Astrocyte (in vitro differentiated cells and primary cell): ENCODE data around the gene HEXD. TPM values are rescaled to one million over a fixed set of nuclear protein-coding genes. Genes with fewer than 3 reads are reported as not detected.

Experiments used
- DNase-seq: peaks from one replicate; pipeline ENCODE4 v3.0.0-alpha.2; 2010; ENCODE audit warnings: low read depth
- FAIRE-seq: peaks from 2 replicates; lab custom pipeline; 2011; peaks lifted over from hg19 to GRCh38; lab: Jason Lieb, UNC
- H2AFZ ChIP-seq: 2 replicates; pipeline ENCODE4 v1.6.0; 2012; ENCODE audit warnings: low read depth, low read length, inconsistent platforms
- H3K27ac ChIP-seq: 2 replicates; pipeline ENCODE4 v1.5.1; 2011; ENCODE audit warnings: low read depth, low read length, inconsistent platforms
- H3K27me3 ChIP-seq: 2 replicates; pipeline ENCODE4 v1.6.0; 2011; ENCODE audit warnings: low read length, inconsistent platforms; ENCODE audit not compliant: insufficient read depth
- H3K36me3 ChIP-seq: 2 replicates; pipeline ENCODE4 v1.5.1; 2011; ENCODE audit warnings: low read length, inconsistent platforms; ENCODE audit not compliant: insufficient read depth
- H3K4me1 ChIP-seq: 2 replicates; pipeline ENCODE4 v1.5.1; 2011; ENCODE audit warnings: low read length, inconsistent platforms; ENCODE audit not compliant: insufficient read depth
- H3K4me2 ChIP-seq: 2 replicates; pipeline ENCODE4 v1.6.0; 2012; ENCODE audit warnings: low read length, inconsistent platforms
- H3K4me3 ChIP-seq: 2 replicates; pipeline ENCODE4 v1.5.1; 2011; ENCODE audit warnings: low read depth, mild to moderate bottlenecking, low read length, inconsistent platforms; ENCODE audit not compliant: insufficient read depth
- H3K79me2 ChIP-seq: 2 replicates; pipeline ENCODE4 v1.6.0; 2012; ENCODE audit warnings: mild to moderate bottlenecking, low read length, inconsistent platforms; ENCODE audit not compliant: insufficient read depth
- H3K9ac ChIP-seq: 2 replicates; pipeline ENCODE4 v1.6.0; 2012; ENCODE audit warnings: mild to moderate bottlenecking, low read length, inconsistent platforms
- H3K9me3 ChIP-seq: 2 replicates; pipeline ENCODE4 v1.5.1; 2012; ENCODE audit warnings: low read depth, mild to moderate bottlenecking, low read length, inconsistent platforms; ENCODE audit not compliant: insufficient read depth
- H4K20me1 ChIP-seq: 2 replicates; pipeline ENCODE4 v1.6.0; 2012; ENCODE audit warnings: low read length, inconsistent platforms; ENCODE audit not compliant: insufficient read depth
- H3K27ac Mint-ChIP-seq: one replicate; pipeline ENCODE4 v1.8.0; 2021; ENCODE audit warnings: mild to moderate bottlenecking, mixed read lengths; ENCODE audit not compliant: unreplicated experiment
- H3K27me3 Mint-ChIP-seq: one replicate; pipeline ENCODE4 v1.8.0; 2021; ENCODE audit warnings: low read depth, mixed read lengths; ENCODE audit not compliant: unreplicated experiment
- H3K36me3 Mint-ChIP-seq: one replicate; pipeline ENCODE4 v1.8.0; 2021; ENCODE audit warnings: low read depth, mixed read lengths; ENCODE audit not compliant: unreplicated experiment
- H3K4me1 Mint-ChIP-seq: one replicate; pipeline ENCODE4 v1.8.0; 2021; ENCODE audit warnings: low read depth, mixed read lengths; ENCODE audit not compliant: unreplicated experiment
- H3K4me3 Mint-ChIP-seq: one replicate; pipeline ENCODE4 v1.8.0; 2021; ENCODE audit warnings: mild to moderate bottlenecking, moderate library complexity, mixed read lengths; ENCODE audit not compliant: unreplicated experiment
- H3K9me3 Mint-ChIP-seq: one replicate; pipeline ENCODE4 v1.8.0; 2021; ENCODE audit warnings: mild to moderate bottlenecking, mixed read lengths; ENCODE audit not compliant: unreplicated experiment
- EZH2 ChIP-seq: IDR thresholded peaks from 2 replicates; pipeline ENCODE4 v1.6.1; 2012; ENCODE audit warnings: mild to moderate bottlenecking, low read length, inconsistent platforms; ENCODE audit not compliant: insufficient read depth
- total RNA-seq: library from RNA; stranded (reverse); gene quantifications from 2 replicates; pipeline ENCODE4 v1.2.1, GENCODE V29; 2021
- TF ChIP-seq, protein P1 (sequence below): IDR thresholded peaks from 2 replicates; pipeline ENCODE4 v1.5.1; 2011; ENCODE audit warnings: low read depth, mild to moderate bottlenecking, inconsistent platforms, low read length, moderate library complexity; ENCODE audit not compliant: insufficient read depth

Gene HEXD
- total RNA-seq, 1 donor from 2014 or later: 11.1 TPM

DNA sequence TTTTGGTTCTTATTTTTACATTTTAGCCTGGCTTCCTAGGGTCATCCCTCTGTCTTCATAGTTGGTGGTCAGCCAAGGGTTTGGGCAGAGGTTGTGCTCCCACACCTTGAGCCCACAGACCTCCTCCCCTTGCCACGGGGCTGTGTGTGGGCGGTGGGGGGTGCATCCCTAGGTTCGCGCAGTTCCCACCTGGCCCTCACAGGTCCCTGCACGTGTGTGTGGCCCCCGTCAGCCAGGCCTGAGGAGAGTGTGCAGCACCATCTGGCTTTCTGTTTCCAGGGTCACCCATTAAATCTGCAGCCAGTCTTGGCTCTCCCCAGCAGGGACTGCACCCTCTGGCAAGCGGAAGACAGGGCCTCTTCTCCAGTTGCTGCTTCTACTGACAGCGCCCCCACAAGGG is 13.9 kb downstream of the HEXD start:
- Mint-ChIP-seq H3K4me1 (peaks cover 3% of the 10 kb centered on the region), H3K4me3 (no peak overlapping the region), H3K27me3 (peaks cover 13% of the 10 kb centered on the region), H3K27ac (no peak overlapping the region), H3K9me3 (peaks cover 3% of the 10 kb centered on the region), H3K36me3 (peaks cover 7% of the 10 kb centered on the region)
- TF ChIP-seq, protein P1, sequence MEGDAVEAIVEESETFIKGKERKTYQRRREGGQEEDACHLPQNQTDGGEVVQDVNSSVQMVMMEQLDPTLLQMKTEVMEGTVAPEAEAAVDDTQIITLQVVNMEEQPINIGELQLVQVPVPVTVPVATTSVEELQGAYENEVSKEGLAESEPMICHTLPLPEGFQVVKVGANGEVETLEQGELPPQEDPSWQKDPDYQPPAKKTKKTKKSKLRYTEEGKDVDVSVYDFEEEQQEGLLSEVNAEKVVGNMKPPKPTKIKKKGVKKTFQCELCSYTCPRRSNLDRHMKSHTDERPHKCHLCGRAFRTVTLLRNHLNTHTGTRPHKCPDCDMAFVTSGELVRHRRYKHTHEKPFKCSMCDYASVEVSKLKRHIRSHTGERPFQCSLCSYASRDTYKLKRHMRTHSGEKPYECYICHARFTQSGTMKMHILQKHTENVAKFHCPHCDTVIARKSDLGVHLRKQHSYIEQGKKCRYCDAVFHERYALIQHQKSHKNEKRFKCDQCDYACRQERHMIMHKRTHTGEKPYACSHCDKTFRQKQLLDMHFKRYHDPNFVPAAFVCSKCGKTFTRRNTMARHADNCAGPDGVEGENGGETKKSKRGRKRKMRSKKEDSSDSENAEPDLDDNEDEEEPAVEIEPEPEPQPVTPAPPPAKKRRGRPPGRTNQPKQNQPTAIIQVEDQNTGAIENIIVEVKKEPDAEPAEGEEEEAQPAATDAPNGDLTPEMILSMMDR: no peak
- TF ChIP-seq EZH2: no peak
- FAIRE-seq (no peak), DNase-seq (no peak)
- peaks cover 4% of the 10 kb centered on the region for H3K4me1 ChIP-seq
- H4K20me1 ChIP-seq: no peaks in the 10 kb centered on the region
- H3K27ac ChIP-seq: no peak overlapping the region
- no peak overlapping the region for H3K9ac ChIP-seq
- no peak overlapping the region for H2AFZ ChIP-seq
- H3K27me3 ChIP-seq: no peaks in the 10 kb centered on the region
- no peaks in the 10 kb centered on the region for H3K9me3 ChIP-seq
- no peak overlapping the region for H3K4me2 ChIP-seq
- no peak overlapping the region for H3K4me3 ChIP-seq
- H3K79me2 ChIP-seq: no peaks in the 10 kb centered on the region
- no peaks in the 10 kb centered on the region for H3K36me3 ChIP-seq

DNA sequence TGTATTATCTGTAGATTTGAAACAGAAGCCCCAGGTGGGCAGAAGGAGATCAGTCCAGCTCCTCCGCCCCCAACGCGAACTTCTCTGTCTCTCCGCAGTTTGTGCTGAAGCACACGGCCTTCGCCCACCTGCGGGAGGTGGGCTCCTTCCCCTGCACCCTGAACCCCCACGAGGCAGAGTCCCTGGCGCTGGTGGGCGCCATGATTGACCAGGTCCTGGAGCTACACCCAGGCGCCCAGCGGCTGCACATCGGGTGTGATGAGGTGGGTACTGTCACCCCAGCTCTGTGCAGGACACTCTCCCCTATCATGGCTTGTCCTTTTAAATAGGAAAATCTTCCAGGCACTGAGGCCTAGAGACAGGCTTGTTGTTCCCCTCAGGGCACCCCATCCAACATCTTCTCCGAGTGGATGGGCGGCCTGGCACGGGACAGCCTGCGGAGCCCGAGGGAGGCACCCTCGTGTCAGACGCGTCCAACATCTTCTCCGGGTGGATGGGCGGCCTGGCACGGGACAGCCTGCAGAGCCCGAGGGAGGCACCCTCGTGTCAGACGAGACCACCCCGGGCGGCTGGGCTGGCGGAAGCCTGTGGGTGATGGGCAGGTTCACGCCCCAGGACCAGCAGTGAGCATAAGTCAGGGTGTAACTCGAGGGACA is 15.5 kb downstream of the HEXD start:
- no peaks in the 10 kb centered on the region for H4K20me1 ChIP-seq
- H3K27ac ChIP-seq: no peak overlapping the region
- Mint-ChIP-seq H3K27me3 (peaks cover 9% of the 10 kb centered on the region), H3K27ac (no peak overlapping the region), H3K4me3 (no peak overlapping the region), H3K36me3 (peaks cover 7% of the 10 kb centered on the region), H3K4me1 (peaks cover 3% of the 10 kb centered on the region), H3K9me3 (no peaks in the 10 kb centered on the region)
- H3K79me2 ChIP-seq: no peaks in the 10 kb centered on the region
- H3K4me1 ChIP-seq: peaks cover 4% of the 10 kb centered on the region
- H3K9me3 ChIP-seq: no peaks in the 10 kb centered on the region
- FAIRE-seq (no peak), DNase-seq (no peak)
- no peak overlapping the region for H3K4me3 ChIP-seq
- H3K27me3 ChIP-seq: no peaks in the 10 kb centered on the region
- no peak overlapping the region for H3K4me2 ChIP-seq
- H2AFZ ChIP-seq: no peak overlapping the region
- no peak overlapping the region for H3K9ac ChIP-seq
- TF ChIP-seq, protein P1: no peak
- TF ChIP-seq EZH2: no peak
- no peaks in the 10 kb centered on the region for H3K36me3 ChIP-seq

DNA sequence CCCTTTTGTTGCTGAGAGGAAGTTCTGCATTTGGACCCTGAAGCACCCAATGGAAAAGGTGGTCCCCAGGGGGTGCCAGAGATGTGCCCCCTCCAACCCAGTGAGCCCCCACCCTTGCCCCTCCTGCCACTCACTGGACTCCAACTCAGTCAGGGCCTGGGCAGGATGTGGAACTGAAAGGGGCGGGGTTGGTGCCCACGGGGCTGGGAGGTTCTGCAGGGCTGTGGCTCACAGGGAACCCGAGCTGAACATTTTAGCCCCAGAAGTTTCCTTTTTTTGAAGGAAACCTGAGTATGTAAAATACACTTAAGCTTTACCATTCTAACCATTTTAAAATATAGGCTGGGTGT is 16.0 kb downstream of the HEXD start:
- H3K27ac ChIP-seq: no peak overlapping the region
- H3K36me3 ChIP-seq: no peaks in the 10 kb centered on the region
- H3K4me3 ChIP-seq: no peak overlapping the region
- Mint-ChIP-seq H3K36me3 (peaks cover 7% of the 10 kb centered on the region), H3K4me3 (no peak overlapping the region), H3K27ac (no peak overlapping the region), H3K4me1 (peaks cover 3% of the 10 kb centered on the region), H3K27me3 (peaks cover 9% of the 10 kb centered on the region), H3K9me3 (no peaks in the 10 kb centered on the region)
- H4K20me1 ChIP-seq: no peaks in the 10 kb centered on the region
- H3K9ac ChIP-seq: no peak overlapping the region
- DNase-seq: no peak
- no peaks in the 10 kb centered on the region for H3K9me3 ChIP-seq
- H3K4me2 ChIP-seq: no peak overlapping the region
- H3K27me3 ChIP-seq: no peaks in the 10 kb centered on the region
- H3K79me2 ChIP-seq: no peaks in the 10 kb centered on the region
- no peak for TF ChIP-seq EZH2
- TF ChIP-seq, protein P1: no peak
- FAIRE-seq: no peak
- peaks cover 4% of the 10 kb centered on the region for H3K4me1 ChIP-seq
- no peak overlapping the region for H2AFZ ChIP-seq
